ENCODE results near the gene ATG4D. TPM values are rescaled to one million over a fixed set of nuclear protein-coding genes. Genes with fewer than 3 reads are reported as not detected.

Gene ATG4D
- total and polyA plus RNA-seq, 10 of the 15 experiments (the other 5 are each of a cell fraction or from before 2014, with no cell fraction given) = 0.39 to 28.7 (median 13.4) TPM

DNA sequence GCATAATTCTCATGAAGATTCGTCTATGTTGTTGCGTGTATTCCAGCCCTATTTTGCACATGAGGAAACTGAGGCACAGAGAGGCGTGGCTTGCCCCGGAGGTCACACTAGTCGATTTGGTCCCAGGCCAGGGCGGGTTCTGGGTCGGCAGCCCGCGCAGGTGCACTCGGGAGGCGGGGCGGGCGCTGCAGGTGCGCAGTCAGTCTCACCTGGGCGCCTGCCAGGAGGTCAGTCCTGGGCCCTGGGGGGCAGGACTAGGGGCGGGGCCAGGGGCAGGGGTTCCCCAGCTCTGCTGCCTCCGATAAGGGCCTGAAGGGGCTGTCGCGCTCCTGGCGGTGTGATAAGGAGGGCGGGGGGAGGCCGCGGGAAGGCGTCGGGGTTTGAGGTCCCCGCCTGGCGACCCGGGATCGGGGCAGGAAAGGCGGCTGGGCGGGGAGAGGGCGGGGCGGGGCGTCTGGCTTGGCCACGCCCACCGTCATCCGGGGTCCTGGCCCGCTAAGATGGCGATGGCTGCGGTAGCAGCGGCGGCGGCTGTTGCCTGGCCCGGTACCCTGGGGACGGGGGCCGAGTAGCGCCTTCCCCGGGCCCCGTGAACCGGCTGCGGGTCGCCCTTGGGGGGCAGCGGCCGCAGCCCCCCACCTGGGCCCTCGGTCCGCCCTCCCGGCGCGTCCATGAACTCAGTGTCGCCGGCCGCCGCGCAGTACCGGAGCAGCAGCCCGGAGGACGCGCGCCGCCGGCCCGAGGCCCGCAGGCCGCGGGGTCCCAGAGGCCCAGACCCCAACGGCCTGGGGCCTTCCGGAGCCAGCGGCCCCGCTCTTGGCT lies at the start of gene ATG4D (continued):
- no peak for TF ChIP-seq TBL1XR1 (IDR thresholded peaks at IDR 0.05; ENCODE audit: low read depth, low read length)
- no peak for TF ChIP-seq ZNF384 (IDR thresholded peaks at IDR 0.05; ENCODE audit: borderline replicate concordance, low read depth, low read length)
- no peak for TF ChIP-seq FOS (IDR thresholded peaks at IDR 0.05; ENCODE audit: borderline replicate concordance, extremely low read depth, insufficient read length)
- TF ChIP-seq, protein P1, sequence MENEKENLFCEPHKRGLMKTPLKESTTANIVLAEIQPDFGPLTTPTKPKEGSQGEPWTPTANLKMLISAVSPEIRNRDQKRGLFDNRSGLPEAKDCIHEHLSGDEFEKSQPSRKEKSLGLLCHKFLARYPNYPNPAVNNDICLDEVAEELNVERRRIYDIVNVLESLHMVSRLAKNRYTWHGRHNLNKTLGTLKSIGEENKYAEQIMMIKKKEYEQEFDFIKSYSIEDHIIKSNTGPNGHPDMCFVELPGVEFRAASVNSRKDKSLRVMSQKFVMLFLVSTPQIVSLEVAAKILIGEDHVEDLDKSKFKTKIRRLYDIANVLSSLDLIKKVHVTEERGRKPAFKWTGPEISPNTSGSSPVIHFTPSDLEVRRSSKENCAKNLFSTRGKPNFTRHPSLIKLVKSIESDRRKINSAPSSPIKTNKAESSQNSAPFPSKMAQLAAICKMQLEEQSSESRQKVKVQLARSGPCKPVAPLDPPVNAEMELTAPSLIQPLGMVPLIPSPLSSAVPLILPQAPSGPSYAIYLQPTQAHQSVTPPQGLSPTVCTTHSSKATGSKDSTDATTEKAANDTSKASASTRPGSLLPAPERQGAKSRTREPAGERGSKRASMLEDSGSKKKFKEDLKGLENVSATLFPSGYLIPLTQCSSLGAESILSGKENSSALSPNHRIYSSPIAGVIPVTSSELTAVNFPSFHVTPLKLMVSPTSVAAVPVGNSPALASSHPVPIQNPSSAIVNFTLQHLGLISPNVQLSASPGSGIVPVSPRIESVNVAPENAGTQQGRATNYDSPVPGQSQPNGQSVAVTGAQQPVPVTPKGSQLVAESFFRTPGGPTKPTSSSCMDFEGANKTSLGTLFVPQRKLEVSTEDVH (IDR thresholded peaks at IDR 0.05; ENCODE audit: low read depth, partially characterized antibody) = no peak
- 0 out of 2 replicates have a peak, but pooled peaks have one; percentile 34 for TF ChIP-seq ZNF24 (IDR thresholded peaks at IDR 0.05)
- 0 out of 3 replicates have a peak, but pooled peaks of 1 of the 2 experiments have one; percentile 11 for TF ChIP-seq EGR1 (IDR thresholded peaks at IDR 0.05; ENCODE audit: borderline replicate concordance in 1 of 2, low read depth in 2 of 2, low read length in 2 of 2)
- TF ChIP-seq SIX5 (IDR thresholded peaks at IDR 0.05; ENCODE audit: low read depth, low read length, severe bottlenecking) = no peak
- TF ChIP-seq, protein P2, sequence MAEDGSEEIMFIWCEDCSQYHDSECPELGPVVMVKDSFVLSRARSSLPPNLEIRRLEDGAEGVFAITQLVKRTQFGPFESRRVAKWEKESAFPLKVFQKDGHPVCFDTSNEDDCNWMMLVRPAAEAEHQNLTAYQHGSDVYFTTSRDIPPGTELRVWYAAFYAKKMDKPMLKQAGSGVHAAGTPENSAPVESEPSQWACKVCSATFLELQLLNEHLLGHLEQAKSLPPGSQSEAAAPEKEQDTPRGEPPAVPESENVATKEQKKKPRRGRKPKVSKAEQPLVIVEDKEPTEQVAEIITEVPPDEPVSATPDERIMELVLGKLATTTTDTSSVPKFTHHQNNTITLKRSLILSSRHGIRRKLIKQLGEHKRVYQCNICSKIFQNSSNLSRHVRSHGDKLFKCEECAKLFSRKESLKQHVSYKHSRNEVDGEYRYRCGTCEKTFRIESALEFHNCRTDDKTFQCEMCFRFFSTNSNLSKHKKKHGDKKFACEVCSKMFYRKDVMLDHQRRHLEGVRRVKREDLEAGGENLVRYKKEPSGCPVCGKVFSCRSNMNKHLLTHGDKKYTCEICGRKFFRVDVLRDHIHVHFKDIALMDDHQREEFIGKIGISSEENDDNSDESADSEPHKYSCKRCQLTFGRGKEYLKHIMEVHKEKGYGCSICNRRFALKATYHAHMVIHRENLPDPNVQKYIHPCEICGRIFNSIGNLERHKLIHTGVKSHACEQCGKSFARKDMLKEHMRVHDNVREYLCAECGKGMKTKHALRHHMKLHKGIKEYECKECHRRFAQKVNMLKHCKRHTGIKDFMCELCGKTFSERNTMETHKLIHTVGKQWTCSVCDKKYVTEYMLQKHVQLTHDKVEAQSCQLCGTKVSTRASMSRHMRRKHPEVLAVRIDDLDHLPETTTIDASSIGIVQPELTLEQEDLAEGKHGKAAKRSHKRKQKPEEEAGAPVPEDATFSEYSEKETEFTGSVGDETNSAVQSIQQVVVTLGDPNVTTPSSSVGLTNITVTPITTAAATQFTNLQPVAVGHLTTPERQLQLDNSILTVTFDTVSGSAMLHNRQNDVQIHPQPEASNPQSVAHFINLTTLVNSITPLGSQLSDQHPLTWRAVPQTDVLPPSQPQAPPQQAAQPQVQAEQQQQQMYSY (CRISPR knock-in tag; IDR thresholded peaks at IDR 0.05) = no peak
- no peak for TF ChIP-seq RBBP5 (conservative IDR thresholded peaks at IDR 0.05)
- TF ChIP-seq BCL11A (IDR thresholded peaks at IDR 0.05; ENCODE audit: low read depth, low read length) = no peak
- no peak for TF ChIP-seq HDAC6 (IDR thresholded peaks at IDR 0.05; ENCODE audit: unreplicated experiment)
- no peak for TF ChIP-seq ZBED1 (IDR thresholded peaks at IDR 0.05; ENCODE audit: borderline replicate concordance)
- no peak for TF ChIP-seq JUND (IDR thresholded peaks at IDR 0.05; ENCODE audit: low read depth, low read length)
- no peak for TF ChIP-seq CHD4 (IDR thresholded peaks at IDR 0.05)
- TF ChIP-seq, protein P3, sequence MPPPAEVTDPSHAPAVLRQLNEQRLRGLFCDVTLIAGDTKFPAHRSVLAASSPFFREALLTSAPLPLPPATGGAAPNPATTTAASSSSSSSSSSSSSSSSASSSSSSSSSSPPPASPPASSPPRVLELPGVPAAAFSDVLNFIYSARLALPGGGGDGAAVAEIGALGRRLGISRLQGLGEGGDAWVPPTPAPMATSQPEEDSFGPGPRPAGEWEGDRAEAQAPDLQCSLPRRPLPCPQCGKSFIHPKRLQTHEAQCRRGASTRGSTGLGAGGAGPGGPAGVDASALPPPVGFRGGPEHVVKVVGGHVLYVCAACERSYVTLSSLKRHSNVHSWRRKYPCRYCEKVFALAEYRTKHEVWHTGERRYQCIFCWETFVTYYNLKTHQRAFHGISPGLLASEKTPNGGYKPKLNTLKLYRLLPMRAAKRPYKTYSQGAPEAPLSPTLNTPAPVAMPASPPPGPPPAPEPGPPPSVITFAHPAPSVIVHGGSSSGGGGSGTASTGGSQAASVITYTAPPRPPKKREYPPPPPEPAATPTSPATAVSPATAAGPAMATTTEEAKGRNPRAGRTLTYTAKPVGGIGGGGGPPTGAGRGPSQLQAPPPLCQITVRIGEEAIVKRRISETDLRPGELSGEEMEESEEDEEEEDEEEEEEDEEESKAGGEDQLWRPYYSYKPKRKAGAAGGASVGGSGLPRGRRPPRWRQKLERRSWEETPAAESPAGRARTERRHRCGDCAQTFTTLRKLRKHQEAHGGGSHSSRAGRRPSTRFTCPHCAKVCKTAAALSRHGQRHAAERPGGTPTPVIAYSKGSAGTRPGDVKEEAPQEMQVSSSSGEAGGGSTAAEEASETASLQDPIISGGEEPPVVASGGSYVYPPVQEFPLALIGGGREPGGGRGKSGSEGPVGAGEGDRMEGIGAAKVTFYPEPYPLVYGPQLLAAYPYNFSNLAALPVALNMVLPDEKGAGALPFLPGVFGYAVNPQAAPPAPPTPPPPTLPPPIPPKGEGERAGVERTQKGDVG (CRISPR knock-in tag; IDR thresholded peaks at IDR 0.05) = no peak
- TF ChIP-seq PAX5 (IDR thresholded peaks at IDR 0.05; ENCODE audit: borderline replicate concordance, low read depth, low read length) = no peak
- TF ChIP-seq NRF1 (conservative IDR thresholded peaks at IDR 0.05; ENCODE audit: low read depth, low read length) = no peak
- TF ChIP-seq, protein P4, sequence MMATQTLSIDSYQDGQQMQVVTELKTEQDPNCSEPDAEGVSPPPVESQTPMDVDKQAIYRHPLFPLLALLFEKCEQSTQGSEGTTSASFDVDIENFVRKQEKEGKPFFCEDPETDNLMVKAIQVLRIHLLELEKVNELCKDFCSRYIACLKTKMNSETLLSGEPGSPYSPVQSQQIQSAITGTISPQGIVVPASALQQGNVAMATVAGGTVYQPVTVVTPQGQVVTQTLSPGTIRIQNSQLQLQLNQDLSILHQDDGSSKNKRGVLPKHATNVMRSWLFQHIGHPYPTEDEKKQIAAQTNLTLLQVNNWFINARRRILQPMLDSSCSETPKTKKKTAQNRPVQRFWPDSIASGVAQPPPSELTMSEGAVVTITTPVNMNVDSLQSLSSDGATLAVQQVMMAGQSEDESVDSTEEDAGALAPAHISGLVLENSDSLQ (IDR thresholded peaks at IDR 0.05) = peak; percentile 36; the same call in 1 of the 2 replicates
- peak; percentile 69; the same call in 1 of the 2 replicates for TF ChIP-seq BACH1 (IDR thresholded peaks at IDR 0.05; ENCODE audit: borderline replicate concordance)

Data from GM12878 (cell line).